HG03135 (cell line): ENCODE data around the gene MYDGF.
"Not testable (repeated sequence)": the region's sequence is repeated elsewhere in the genome, so short reads cannot be mapped to it uniquely, and the experiment has no call there.

Experiments used
- ATAC-seq: cut with Tn5 transposase; IDR thresholded peaks from one replicate; pipeline ENCODE4 v1.9.1; 2021; ENCODE audit warnings: mild to moderate bottlenecking, moderate library complexity; ENCODE audit not compliant: unreplicated experiment

Gene MYDGF

GRCh38 chr19:4701557-4701956 lies 31.4 kb upstream of the MYDGF start:
- no peak for ATAC-seq

DNA sequence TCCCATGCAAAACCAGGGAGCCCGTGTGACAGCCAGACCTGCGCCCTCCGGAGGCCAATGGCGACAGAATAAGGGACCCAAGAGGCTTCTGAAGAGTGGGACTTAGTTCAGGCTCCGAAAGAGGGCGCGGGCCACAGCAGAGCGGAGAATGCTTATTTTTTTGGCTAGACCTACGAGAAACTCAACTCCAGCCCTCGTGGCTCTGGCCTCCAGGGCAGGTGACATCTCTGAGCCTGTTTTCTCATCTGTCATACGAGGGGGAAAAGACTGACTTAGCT lies 30.5 kb upstream of the MYDGF start:
- no peak for ATAC-seq

GRCh38 chr19:4699826-4700692 lies 29.9 kb upstream of the MYDGF start:
- no peak for ATAC-seq

- ATAC-seq = no peak
These were observed 27.2 kb upstream of the MYDGF start for GRCh38 chr19:4697304-4697703.

GRCh38 chr19:4695224-4695731 lies 25.1 kb upstream of the MYDGF start:
- no peak for ATAC-seq

- no peak for ATAC-seq
These were observed 24.3 kb upstream of the MYDGF start for GRCh38 chr19:4694211-4694987.

DNA sequence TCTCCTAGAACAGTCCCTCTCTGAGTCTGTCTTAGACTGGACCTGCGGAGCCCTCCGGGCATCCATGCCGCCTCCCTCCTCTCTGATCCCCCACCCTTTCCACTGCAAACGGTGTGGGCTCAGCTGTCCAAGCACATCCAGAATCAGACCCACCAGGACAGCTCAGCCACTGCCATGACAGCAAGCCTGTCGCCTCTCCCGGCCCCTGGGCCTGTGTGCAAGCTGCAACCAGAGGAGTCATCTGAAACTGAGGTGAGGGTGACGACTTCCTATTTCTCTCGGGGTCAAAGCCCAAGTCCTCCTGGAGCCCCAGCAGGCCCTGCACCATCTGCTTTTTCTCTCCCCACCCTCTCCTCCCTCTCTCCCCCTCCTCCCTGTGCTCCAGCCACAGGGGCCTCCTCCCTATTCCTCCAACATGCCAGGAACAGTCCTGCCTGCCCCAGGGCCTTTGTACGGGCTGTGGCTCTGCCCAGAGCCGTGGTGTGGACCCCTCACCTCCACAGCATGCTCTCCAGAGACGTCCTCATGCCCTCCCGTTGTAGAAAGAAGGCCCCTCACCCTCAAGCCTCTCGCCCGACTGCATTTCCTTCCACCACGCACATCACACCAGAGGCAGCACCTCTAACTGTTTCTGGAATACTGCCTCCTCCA lies 23.5 kb upstream of the MYDGF start:
- ATAC-seq = no peak

- no peak for ATAC-seq
These were observed 22.9 kb upstream of the MYDGF start for GRCh38 chr19:4693078-4693350.

- no peak for ATAC-seq
These were observed 22.3 kb upstream of the MYDGF start for GRCh38 chr19:4692251-4693077.

- ATAC-seq = no peak
These were observed 21.2 kb upstream of the MYDGF start for GRCh38 chr19:4691373-4691772.

- ATAC-seq = no peak
These were observed 20.2 kb upstream of the MYDGF start for GRCh38 chr19:4690361-4690760.

DNA sequence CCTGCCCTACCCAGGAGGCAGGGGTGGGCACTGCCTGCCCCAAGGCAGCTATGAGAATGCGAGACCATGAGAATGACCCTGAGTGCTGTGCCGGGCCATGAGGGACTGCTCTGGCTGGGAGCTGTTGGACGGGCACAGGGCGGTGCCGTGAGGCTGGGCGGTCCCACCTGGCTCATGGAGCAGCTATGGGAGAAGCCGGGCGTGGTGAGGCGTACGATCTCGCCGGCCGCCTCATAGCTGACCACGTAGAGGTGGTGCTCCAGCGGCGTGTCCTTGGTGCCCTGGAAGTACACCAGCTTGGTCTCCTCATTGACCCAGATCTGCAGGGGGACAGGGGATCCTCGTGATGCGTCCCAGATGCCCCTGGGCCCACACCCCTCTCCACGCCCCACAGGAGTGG lies 19.3 kb upstream of the MYDGF start:
- no peak for ATAC-seq

DNA sequence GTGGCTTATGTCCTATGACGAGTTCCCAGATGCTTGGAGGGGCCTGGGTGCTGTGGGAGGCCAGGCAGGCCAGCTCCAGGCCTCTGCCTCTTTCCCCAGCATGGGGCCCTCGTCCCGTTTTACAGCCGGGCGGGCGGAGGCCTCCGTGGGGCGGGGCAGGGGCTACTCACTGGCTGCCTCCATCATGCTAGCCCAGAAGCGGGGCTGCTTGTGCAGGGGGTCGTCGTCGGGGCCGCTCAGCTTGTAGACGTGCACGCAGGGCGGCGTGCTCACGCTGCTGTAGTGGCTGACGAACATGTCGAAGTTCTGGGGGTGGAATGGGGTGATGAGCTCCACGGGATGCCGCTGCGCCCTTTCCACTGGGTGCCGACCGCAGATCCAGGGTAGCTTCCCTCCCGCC lies 18.4 kb upstream of the MYDGF start:
- no peak for ATAC-seq

- no peak for ATAC-seq
These were observed 17.3 kb upstream of the MYDGF start for GRCh38 chr19:4687396-4687795.

DNA sequence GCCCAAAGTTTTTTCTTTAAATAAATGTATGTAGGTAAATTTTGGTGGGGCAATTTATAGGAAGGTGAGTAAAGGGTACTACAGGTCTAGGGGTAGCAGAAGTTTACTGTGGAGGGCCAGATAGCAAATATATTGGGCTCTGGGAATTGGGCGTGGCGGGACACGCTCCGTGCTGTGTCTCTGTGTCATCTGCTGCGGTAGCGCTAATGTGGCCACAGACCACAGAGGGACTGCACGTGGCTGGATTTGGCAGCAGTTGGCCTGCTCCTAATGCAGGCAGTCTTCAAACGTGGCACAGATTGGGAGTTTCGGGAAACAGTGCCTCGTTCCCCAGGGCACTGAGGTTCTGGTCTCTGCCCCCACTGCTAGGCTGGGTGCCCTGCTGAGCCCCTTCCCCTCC lies 16.6 kb upstream of the MYDGF start:
- no peak for ATAC-seq

- no peak for ATAC-seq
These were observed 14.4 kb upstream of the MYDGF start for GRCh38 chr19:4684312-4685095.

- ATAC-seq = no peak
These were observed 12.5 kb upstream of the MYDGF start for GRCh38 chr19:4682417-4683200.

- not testable (repeated sequence) for ATAC-seq
These were observed 9.9 kb upstream of the MYDGF start for GRCh38 chr19:4680021-4680420.
